HepG2 (cell line): ENCODE measurements around the gene IL26. TPM values are rescaled to one million over a fixed set of nuclear protein-coding genes. Genes with fewer than 3 reads are reported as not detected.

Experiments
- ATAC-seq: fragments of 200-7000 bp; cut with Tn5 transposase; 3 replicates; pipeline ENCODE4 v1.9.1; 2020; ENCODE audit warnings: mild to moderate bottlenecking, moderate library complexity
- BruUV-seq: library from RNA; stranded (reverse); fragments of 400-500 nt; replicated peaks from 2 replicates; lab custom pipeline; 2021; lab: Mats Ljungman, UMichigan
- CTCF ChIA-PET: fragments of 300-600 bp; formaldehyde crosslinking; extraction: SDS; loops from one replicate; lab custom pipeline; 2021; ENCODE audit warnings: low total read pairs, inconsistent platforms, low intra/inter-chr PET ratio; lab: Yijun Ruan, JAX
- POLR2A ChIA-PET: fragments of 350-600 bp; sonication (Branson Sonifier 250); formaldehyde crosslinking; loops from one replicate; lab custom pipeline; 2020; ENCODE audit warnings: antibody characterized with exemption, inconsistent platforms; lab: Yijun Ruan, JAX
- DNase-seq: peaks from one replicate; pipeline ENCODE4 v3.0.0-alpha.2; 2015; ENCODE audit warnings: low spot score
- FAIRE-seq: peaks from 3 replicates; lab custom pipeline; 2011; peaks lifted over from hg19 to GRCh38; lab: Jason Lieb, UNC
- H2AFZ ChIP-seq: one replicate; pipeline ENCODE4 v1.6.1; 2011; ENCODE audit warnings: low read length, inconsistent platforms
- H3K27ac ChIP-seq: fragments of 300-600 bp; 3 replicates; pipeline ENCODE4 v1.8.0; 2011; ENCODE audit warnings: mixed run types, mild to moderate bottlenecking, mixed read lengths, low read length, inconsistent platforms; ENCODE audit not compliant: insufficient read depth; ENCODE audit errors: extremely low read length
- H3K27me3 ChIP-seq, 2 experiments: fragments of 200-600 bp in 1 of 2; 2 replicates in 1 of 2; 3 replicates in 1 of 2; pipeline versions ENCODE4 v1.6.0 to v1.8.0; 2011; ENCODE audit warnings: low read length in 2 of 2, mild to moderate bottlenecking in 2 of 2, moderate library complexity in 2 of 2, inconsistent platforms in 1 of 2; ENCODE audit not compliant: insufficient read depth in 2 of 2, control insufficient read depth in 1 of 2
- H3K36me3 ChIP-seq, 2 experiments: fragments of 200-600 bp in 1 of 2; replicated peaks in 1 of 2; 2 replicates in 1 of 2; 3 replicates in 1 of 2; pipeline versions ENCODE4 v1.5.1 to v1.8.0; 2011; ENCODE audit warnings: low read length in 2 of 2, inconsistent platforms in 1 of 2; ENCODE audit not compliant: insufficient read depth in 2 of 2, control insufficient read depth in 1 of 2
- H3K4me1 ChIP-seq: 2 replicates; pipeline ENCODE4 v1.5.1; 2012; ENCODE audit warnings: low read length, inconsistent platforms; ENCODE audit not compliant: insufficient read depth
- H3K4me2 ChIP-seq: 2 replicates; pipeline ENCODE4 v1.6.0; 2011; ENCODE audit warnings: low read depth, low read length, inconsistent platforms
- H3K4me3 ChIP-seq, 3 experiments: fragments of 200-600 bp in 1 of 3; sonication (generic), shearing (Covaris generic) in 1 of 3; replicated peaks in 1 of 3; 2 replicates each; pipeline ENCODE4 v1.5.1; 2011 to 2016; ENCODE audit warnings: low read length in 3 of 3, inconsistent platforms in 2 of 3, low read depth in 2 of 3, mild to moderate bottlenecking in 2 of 3, control low read depth in 1 of 3, mixed read lengths in 1 of 3; ENCODE audit not compliant: insufficient read depth in 1 of 3
- H3K79me2 ChIP-seq: one replicate; pipeline ENCODE4 v1.6.1; 2011; ENCODE audit warnings: low read length, inconsistent platforms; ENCODE audit not compliant: insufficient read depth
- H3K9ac ChIP-seq: 2 replicates; pipeline ENCODE4 v1.6.0; 2011; ENCODE audit warnings: mild to moderate bottlenecking, low read depth, low read length, inconsistent platforms; ENCODE audit not compliant: insufficient read depth
- H3K9me3 ChIP-seq: 2 replicates; pipeline ENCODE4 v1.5.1; 2012; ENCODE audit warnings: mild to moderate bottlenecking, low read length
- H4K20me1 ChIP-seq: 2 replicates; pipeline ENCODE4 v1.6.0; 2011; ENCODE audit warnings: inconsistent platforms, mild to moderate bottlenecking, low read length, moderate library complexity; ENCODE audit not compliant: insufficient read depth
- AKNA ChIP-seq: sonication (generic); formaldehyde crosslinking; IDR thresholded peaks from 2 replicates; pipeline ENCODE4 v1.4.0; 2020; ENCODE audit warnings: missing genetic modification reagents, borderline replicate concordance
- BCL6 ChIP-seq: IDR thresholded peaks from 2 replicates; pipeline ENCODE4 v1.6.1; 2016; ENCODE audit warnings: missing genetic modification reagents, missing compliant biosample characterization
- BRD4 ChIP-seq: sonication (generic); formaldehyde crosslinking; IDR thresholded peaks from 2 replicates; pipeline ENCODE4 v1.4.0; 2020; ENCODE audit warnings: missing genetic modification reagents
- FOXM1 ChIP-seq: sonication (generic); formaldehyde crosslinking; IDR thresholded peaks from 2 replicates; pipeline ENCODE4 v1.5.0; 2020; ENCODE audit warnings: missing genetic modification reagents
- KAT7 ChIP-seq: IDR thresholded peaks from 2 replicates; pipeline ENCODE4 v1.6.1; 2018; ENCODE audit warnings: borderline replicate concordance, missing compliant biosample characterization
- NR2F2 ChIP-seq: IDR thresholded peaks from 2 replicates; pipeline ENCODE4 v1.6.1; 2012; ENCODE audit warnings: low read depth, inconsistent platforms, borderline replicate concordance
- SRF ChIP-seq: IDR thresholded peaks from 2 replicates; pipeline ENCODE4 v1.6.1; 2011; ENCODE audit warnings: mild to moderate bottlenecking, low read depth, low read length, moderate library complexity
- ZFP1 ChIP-seq: IDR thresholded peaks from 2 replicates; pipeline ENCODE4 v1.6.1; 2016
- ZNF10 ChIP-seq: sonication (generic); formaldehyde crosslinking; IDR thresholded peaks from 2 replicates; pipeline ENCODE4 v1.4.0; 2020; ENCODE audit warnings: mild to moderate bottlenecking, low read depth, missing genetic modification reagents, borderline replicate concordance
- ZNF136 ChIP-seq: sonication (generic); formaldehyde crosslinking; IDR thresholded peaks from 2 replicates; pipeline ENCODE4 v1.8.1; 2022; ENCODE audit warnings: low read depth, mild to moderate bottlenecking, moderate library complexity, missing genetic modification reagents
- ZNF619 ChIP-seq: sonication (generic); formaldehyde crosslinking; IDR thresholded peaks from 2 replicates; pipeline ENCODE4 v1.4.0; 2020; ENCODE audit warnings: mild to moderate bottlenecking, missing genetic modification reagents
- WGBS: methylation state at CpG from one replicate; pipeline ENCODE4 v1.1.6; 2017; ENCODE audit warnings: low lambda C conversion rate; 5-methylcytosine and 5-hydroxymethylcytosine counted together
- in situ Hi-C: cut with HindIII; loops from 2 replicates; pipeline ENCODE4 v1.10.0; 2017; ENCODE audit warnings: low pct_unique_long_range_greater_than_20kb; ENCODE audit not compliant: extremely low pct_ligation_motif_present
- intact Hi-C: fragments of 100-400 bp; cut with micrococcal nuclease; formaldehyde crosslinking; loops from one replicate; pipeline ENCODE4 v1.10.0; 2022; ENCODE audit not compliant: unreplicated experiment
- polyA plus RNA-seq, 8 experiments: library from polyadenylated mRNA; depleted of rRNA in 3 of 8; stranded (reverse) in 7 of 8; unstranded in 1 of 8; fragments of >200 nt; fragmentation: Illumina TruSeq in 4 of 8; extraction: Trizol in 4 of 8; gene quantifications; 2 replicates each; pipeline versions ENCODE4 v1.2.1 to v1.2.3, GENCODE V29; 2011 to 2016; ENCODE audit warnings: low read depth in 4 of 8, missing spikeins in 1 of 8, mixed read lengths in 1 of 8; ENCODE audit not compliant: insufficient read depth in 1 of 8
- total RNA-seq, 5 experiments: library from RNA; depleted of rRNA; stranded (reverse); fragments of >200 nt; fragmentation: Illumina TruSeq; extraction: Trizol; gene quantifications; 2 replicates each; pipeline ENCODE4 v1.2.3, GENCODE V29; 2016; ENCODE audit warnings: low read depth in 1 of 5
- TF ChIP-seq, protein P1 (sequence below): fragments of 450-650 bp; IDR thresholded peaks from 2 replicates; pipeline ENCODE4 v1.6.1; 2017
- TF ChIP-seq, protein P2 (sequence below): IDR thresholded peaks from 2 replicates; pipeline ENCODE4 v1.6.1; 2016; ENCODE audit warnings: control low read depth
- TF ChIP-seq, protein P3 (sequence below): sonication (generic); formaldehyde crosslinking; conservative IDR thresholded peaks from 2 replicates; pipeline ENCODE4 v1.8.1; 2023; ENCODE audit warnings: missing genetic modification reagents
- TF ChIP-seq, protein P4 (sequence below): sonication (generic); formaldehyde crosslinking; IDR thresholded peaks from 2 replicates; pipeline ENCODE4 v1.8.1; 2022; ENCODE audit warnings: low read depth, mild to moderate bottlenecking, missing genetic modification reagents

The IL26 gene
- total and polyA plus RNA-seq, 2 of the 13 experiments (the other 11 are each of a cell fraction or from before 2014, with no cell fraction given), result not detected

DNA sequence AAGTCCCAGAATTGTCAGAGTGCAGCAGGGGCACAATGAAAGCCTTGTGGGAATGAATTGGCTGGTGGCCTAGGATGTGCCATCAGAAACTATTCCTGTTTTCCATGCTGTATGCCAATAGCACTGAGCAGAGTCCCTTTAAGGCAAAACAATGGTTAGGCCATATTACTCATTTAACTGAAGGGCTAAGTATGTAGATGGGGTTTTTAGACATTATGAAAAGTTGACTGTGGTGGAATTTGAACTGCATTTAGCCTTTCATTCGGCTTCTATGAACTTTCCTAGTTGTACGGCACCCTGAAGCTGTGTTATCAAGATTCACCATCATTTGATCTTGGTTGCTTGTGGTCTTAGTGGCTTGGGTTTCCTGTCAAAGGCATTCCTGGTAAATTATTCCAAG lies 24.8 kb downstream of the IL26 start:
- intact Hi-C loops, result no loop called here
- TF ChIP-seq ZFP1 (CRISPR knock-in tag) (no peak), FOXM1 (CRISPR knock-in tag) (no peak), ZNF136 (CRISPR knock-in tag) (no peak), NR2F2 (no peak), ZNF619 (no peak), KAT7 (CRISPR knock-in tag) (no peak), ZNF10 (CRISPR knock-in tag) (no peak), SRF (no peak), BCL6 (no peak), BRD4 (CRISPR knock-in tag) (no peak), AKNA (CRISPR knock-in tag) (no peak)
- TF ChIP-seq, protein P1, sequence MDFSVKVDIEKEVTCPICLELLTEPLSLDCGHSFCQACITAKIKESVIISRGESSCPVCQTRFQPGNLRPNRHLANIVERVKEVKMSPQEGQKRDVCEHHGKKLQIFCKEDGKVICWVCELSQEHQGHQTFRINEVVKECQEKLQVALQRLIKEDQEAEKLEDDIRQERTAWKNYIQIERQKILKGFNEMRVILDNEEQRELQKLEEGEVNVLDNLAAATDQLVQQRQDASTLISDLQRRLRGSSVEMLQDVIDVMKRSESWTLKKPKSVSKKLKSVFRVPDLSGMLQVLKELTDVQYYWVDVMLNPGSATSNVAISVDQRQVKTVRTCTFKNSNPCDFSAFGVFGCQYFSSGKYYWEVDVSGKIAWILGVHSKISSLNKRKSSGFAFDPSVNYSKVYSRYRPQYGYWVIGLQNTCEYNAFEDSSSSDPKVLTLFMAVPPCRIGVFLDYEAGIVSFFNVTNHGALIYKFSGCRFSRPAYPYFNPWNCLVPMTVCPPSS, result no peak
- TF ChIP-seq, protein P2, sequence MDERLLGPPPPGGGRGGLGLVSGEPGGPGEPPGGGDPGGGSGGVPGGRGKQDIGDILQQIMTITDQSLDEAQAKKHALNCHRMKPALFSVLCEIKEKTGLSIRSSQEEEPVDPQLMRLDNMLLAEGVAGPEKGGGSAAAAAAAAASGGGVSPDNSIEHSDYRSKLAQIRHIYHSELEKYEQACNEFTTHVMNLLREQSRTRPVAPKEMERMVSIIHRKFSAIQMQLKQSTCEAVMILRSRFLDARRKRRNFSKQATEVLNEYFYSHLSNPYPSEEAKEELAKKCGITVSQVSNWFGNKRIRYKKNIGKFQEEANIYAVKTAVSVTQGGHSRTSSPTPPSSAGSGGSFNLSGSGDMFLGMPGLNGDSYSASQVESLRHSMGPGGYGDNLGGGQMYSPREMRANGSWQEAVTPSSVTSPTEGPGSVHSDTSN (CRISPR knock-in tag), result no peak
- TF ChIP-seq, protein P3, sequence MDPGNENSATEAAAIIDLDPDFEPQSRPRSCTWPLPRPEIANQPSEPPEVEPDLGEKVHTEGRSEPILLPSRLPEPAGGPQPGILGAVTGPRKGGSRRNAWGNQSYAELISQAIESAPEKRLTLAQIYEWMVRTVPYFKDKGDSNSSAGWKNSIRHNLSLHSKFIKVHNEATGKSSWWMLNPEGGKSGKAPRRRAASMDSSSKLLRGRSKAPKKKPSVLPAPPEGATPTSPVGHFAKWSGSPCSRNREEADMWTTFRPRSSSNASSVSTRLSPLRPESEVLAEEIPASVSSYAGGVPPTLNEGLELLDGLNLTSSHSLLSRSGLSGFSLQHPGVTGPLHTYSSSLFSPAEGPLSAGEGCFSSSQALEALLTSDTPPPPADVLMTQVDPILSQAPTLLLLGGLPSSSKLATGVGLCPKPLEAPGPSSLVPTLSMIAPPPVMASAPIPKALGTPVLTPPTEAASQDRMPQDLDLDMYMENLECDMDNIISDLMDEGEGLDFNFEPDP (CRISPR knock-in tag), result no peak
- TF ChIP-seq, protein P4, sequence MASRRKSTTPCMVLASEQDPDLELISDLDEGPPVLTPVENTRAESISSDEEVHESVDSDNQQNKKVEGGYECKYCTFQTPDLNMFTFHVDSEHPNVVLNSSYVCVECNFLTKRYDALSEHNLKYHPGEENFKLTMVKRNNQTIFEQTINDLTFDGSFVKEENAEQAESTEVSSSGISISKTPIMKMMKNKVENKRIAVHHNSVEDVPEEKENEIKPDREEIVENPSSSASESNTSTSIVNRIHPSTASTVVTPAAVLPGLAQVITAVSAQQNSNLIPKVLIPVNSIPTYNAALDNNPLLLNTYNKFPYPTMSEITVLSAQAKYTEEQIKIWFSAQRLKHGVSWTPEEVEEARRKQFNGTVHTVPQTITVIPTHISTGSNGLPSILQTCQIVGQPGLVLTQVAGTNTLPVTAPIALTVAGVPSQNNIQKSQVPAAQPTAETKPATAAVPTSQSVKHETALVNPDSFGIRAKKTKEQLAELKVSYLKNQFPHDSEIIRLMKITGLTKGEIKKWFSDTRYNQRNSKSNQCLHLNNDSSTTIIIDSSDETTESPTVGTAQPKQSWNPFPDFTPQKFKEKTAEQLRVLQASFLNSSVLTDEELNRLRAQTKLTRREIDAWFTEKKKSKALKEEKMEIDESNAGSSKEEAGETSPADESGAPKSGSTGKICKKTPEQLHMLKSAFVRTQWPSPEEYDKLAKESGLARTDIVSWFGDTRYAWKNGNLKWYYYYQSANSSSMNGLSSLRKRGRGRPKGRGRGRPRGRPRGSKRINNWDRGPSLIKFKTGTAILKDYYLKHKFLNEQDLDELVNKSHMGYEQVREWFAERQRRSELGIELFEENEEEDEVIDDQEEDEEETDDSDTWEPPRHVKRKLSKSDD, result no peak

More for the DNA sequence above, 24.8 kb downstream of the IL26 start:
- H3K4me3 ChIP-seq, result no peak overlapping the region
- no peak overlapping the region for H3K4me2 ChIP-seq
- no peaks in the 10 kb centered on the region for H4K20me1 ChIP-seq
- no peaks in the 10 kb centered on the region for H3K79me2 ChIP-seq
- no peaks in the 10 kb centered on the region for H3K36me3 ChIP-seq
- no peak overlapping the region for H3K9ac ChIP-seq
- ChIA-PET POLR2A (no interaction called here), CTCF (no interaction called here)
- no peaks in the 10 kb centered on the region for H3K9me3 ChIP-seq
- no peak for FAIRE-seq
- no peak for DNase-seq
- no peaks in the 10 kb centered on the region for H3K4me1 ChIP-seq
- no peak for ATAC-seq
- BruUV-seq, result no TSS peak
- in situ Hi-C loops, result no loop called here
- H3K27me3 ChIP-seq, result no peaks in the 10 kb centered on the region; a peak in 2 of 5 replicates
- no peak overlapping the region for H2AFZ ChIP-seq
- WGBS, result 0% methylated on average over 2 of the region's 2 CpGs
- no peak overlapping the region for H3K27ac ChIP-seq
